IMR-90 (cell line): ENCODE measurements around the gene CDK18.

Source experiments
- BHLHE40 ChIP-seq: fragments of 150-350 bp; IDR thresholded peaks from 2 replicates; pipeline ENCODE4 v1.6.1; 2016; ENCODE audit warnings: mild to moderate bottlenecking, low read depth, low read length
- CEBPB ChIP-seq: IDR thresholded peaks from 2 replicates; pipeline ENCODE4 v1.6.1; 2012; ENCODE audit warnings: low read depth, low read length, improper control_type of control experiment
- CHD1 ChIP-seq: IDR thresholded peaks from 2 replicates; pipeline ENCODE4 v1.6.1; 2012; ENCODE audit warnings: low read depth, low read length, improper control_type of control experiment
- FOS ChIP-seq: fragments of 150-350 bp; IDR thresholded peaks from 2 replicates; pipeline ENCODE4 v1.6.1; 2016; ENCODE audit warnings: low read depth, low read length
- MAFK ChIP-seq: IDR thresholded peaks from 2 replicates; pipeline ENCODE4 v1.6.1; 2012; ENCODE audit warnings: low read depth, low read length, improper control_type of control experiment
- MXI1 ChIP-seq: IDR thresholded peaks from 2 replicates; pipeline ENCODE4 v1.6.1; 2012; ENCODE audit warnings: low read depth, mild to moderate bottlenecking, low read length, moderate library complexity, borderline replicate concordance
- NFE2L2 ChIP-seq: fragments of 150-350 bp; IDR thresholded peaks from 2 replicates; pipeline ENCODE4 v1.6.1; 2016; ENCODE audit warnings: low read depth, mild to moderate bottlenecking, low read length
- POLR2A ChIP-seq: IDR thresholded peaks from 2 replicates; pipeline ENCODE4 v1.6.1; 2012; ENCODE audit warnings: mild to moderate bottlenecking, low read depth, low read length
- RAD21 ChIP-seq: IDR thresholded peaks from 2 replicates; pipeline ENCODE4 v1.6.1; 2012; ENCODE audit warnings: low read length, improper control_type of control experiment
- RCOR1 ChIP-seq: IDR thresholded peaks from 2 replicates; pipeline ENCODE4 v1.6.1; 2012; ENCODE audit warnings: mild to moderate bottlenecking, low read length, improper control_type of control experiment; ENCODE audit not compliant: insufficient replicate concordance
- RFX5 ChIP-seq: IDR thresholded peaks from 2 replicates; pipeline ENCODE4 v1.8.0; 2012; ENCODE audit warnings: low read depth, mild to moderate bottlenecking, low read length, moderate library complexity
- SMC3 ChIP-seq: fragments of 150-350 bp; IDR thresholded peaks from 2 replicates; pipeline ENCODE4 v1.6.1; 2016; ENCODE audit warnings: low read depth, mild to moderate bottlenecking, antibody characterized with exemption, low read length, moderate library complexity
- TF ChIP-seq, protein P1 (sequence below): conservative IDR thresholded peaks from 2 replicates; pipeline ENCODE4 v1.5.1; 2012; ENCODE audit warnings: mild to moderate bottlenecking, low read depth, low read length, improper control_type of control experiment

- TF ChIP-seq, protein P1, sequence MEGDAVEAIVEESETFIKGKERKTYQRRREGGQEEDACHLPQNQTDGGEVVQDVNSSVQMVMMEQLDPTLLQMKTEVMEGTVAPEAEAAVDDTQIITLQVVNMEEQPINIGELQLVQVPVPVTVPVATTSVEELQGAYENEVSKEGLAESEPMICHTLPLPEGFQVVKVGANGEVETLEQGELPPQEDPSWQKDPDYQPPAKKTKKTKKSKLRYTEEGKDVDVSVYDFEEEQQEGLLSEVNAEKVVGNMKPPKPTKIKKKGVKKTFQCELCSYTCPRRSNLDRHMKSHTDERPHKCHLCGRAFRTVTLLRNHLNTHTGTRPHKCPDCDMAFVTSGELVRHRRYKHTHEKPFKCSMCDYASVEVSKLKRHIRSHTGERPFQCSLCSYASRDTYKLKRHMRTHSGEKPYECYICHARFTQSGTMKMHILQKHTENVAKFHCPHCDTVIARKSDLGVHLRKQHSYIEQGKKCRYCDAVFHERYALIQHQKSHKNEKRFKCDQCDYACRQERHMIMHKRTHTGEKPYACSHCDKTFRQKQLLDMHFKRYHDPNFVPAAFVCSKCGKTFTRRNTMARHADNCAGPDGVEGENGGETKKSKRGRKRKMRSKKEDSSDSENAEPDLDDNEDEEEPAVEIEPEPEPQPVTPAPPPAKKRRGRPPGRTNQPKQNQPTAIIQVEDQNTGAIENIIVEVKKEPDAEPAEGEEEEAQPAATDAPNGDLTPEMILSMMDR = no peak
- no peak for TF ChIP-seq RFX5
- no peak for TF ChIP-seq RCOR1
- no peak for TF ChIP-seq POLR2A
- TF ChIP-seq SMC3 = no peak
- no peak for TF ChIP-seq FOS
- no peak for TF ChIP-seq MAFK
- no peak for TF ChIP-seq MXI1
- TF ChIP-seq CHD1 = no peak
- TF ChIP-seq RAD21 = no peak
- TF ChIP-seq CEBPB = no peak
- TF ChIP-seq BHLHE40 = no peak
- no peak for TF ChIP-seq NFE2L2
Measured at GRCh38 chr1:205517763-205518162, 13.3 kb downstream of the CDK18 start.
